Heart right ventricle (tissue), 16 donors: ENCODE measurements around the gene CXCR3. TPM values are rescaled to one million over a fixed set of nuclear protein-coding genes. Genes with fewer than 3 reads are reported as not detected.

Experiments used
- ATAC-seq, 8 donors: fragments of 200-7000 bp; cut with Tn5 transposase; one replicate each; pipeline ENCODE4 v1.9.1; 2020; ENCODE audit warnings: mild to moderate bottlenecking in 8 of 8, moderate library complexity in 8 of 8, moderate number of reproducible peaks in 1 of 8
- DNase-seq, 2 donors: peaks; one replicate each; pipeline ENCODE4 v3.0.0-alpha.2; 2020
- H3K27ac ChIP-seq, 10 donors: fragments of 200-600 bp; sonication (generic) in 2 of 10; one replicate each; pipeline versions ENCODE4 v1.5.0 to v1.8.0; 2020 to 2022; ENCODE audit warnings: mild to moderate bottlenecking in 3 of 10
- H3K27me3 ChIP-seq, 7 donors: fragments of 200-600 bp; one replicate each; pipeline ENCODE4 v1.8.0; 2021 to 2022; ENCODE audit warnings: mild to moderate bottlenecking in 2 of 7
- H3K36me3 ChIP-seq, 9 donors: fragments of 200-600 bp; sonication (generic) in 1 of 9; one replicate each; pipeline versions ENCODE4 v1.5.0 to v1.8.0; 2020 to 2022; ENCODE audit warnings: mild to moderate bottlenecking in 2 of 9
- H3K4me1 ChIP-seq, 9 donors: fragments of 200-600 bp; sonication (generic) in 1 of 9; one replicate each; pipeline versions ENCODE4 v1.5.0 to v1.8.0; 2020 to 2022; ENCODE audit warnings: mild to moderate bottlenecking in 4 of 9
- H3K4me3 ChIP-seq, 10 donors: fragments of 200-600 bp; sonication (generic) in 2 of 10; one replicate each; pipeline versions ENCODE4 v1.5.0 to v1.8.0; 2020 to 2022; ENCODE audit warnings: mild to moderate bottlenecking in 7 of 10, moderate library complexity in 2 of 10
- H3K9me3 ChIP-seq, 11 donors: fragments of 200-600 bp in 10 of 11; sonication (generic) in 2 of 11; one replicate each; pipeline versions ENCODE4 v1.5.0 to v1.8.0; 2013 to 2022; ENCODE audit warnings: mild to moderate bottlenecking in 2 of 11, control low read depth in 1 of 11, moderate library complexity in 1 of 11
- CTCF ChIP-seq, 9 donors: fragments of 200-600 bp; sonication (generic) in 2 of 9; IDR thresholded peaks; one replicate each; pipeline versions ENCODE4 v1.5.0 to v1.8.0; 2021 to 2022; ENCODE audit warnings: antibody characterized with exemption in 9 of 9, mild to moderate bottlenecking in 5 of 9, moderate library complexity in 1 of 9
- WGBS, 2 donors: extraction: QIAGEN DNeasy Blood & Tissue Kit; methylation state at CpG; one replicate each; pipeline ENCODE4 v1.1.7; 2013; ENCODE audit warnings: inconsistent platforms in 1 of 2; 5-methylcytosine and 5-hydroxymethylcytosine counted together
- intact Hi-C, 10 donors: fragments of 100-400 bp; cut with DNase I; formaldehyde crosslinking; loops; one replicate each; pipeline versions ENCODE4 v1.11.1 to v1.14.2; 2022
- polyA plus RNA-seq, 2 donors: library from polyadenylated mRNA; stranded (reverse); fragments of 200-250 nt; gene quantifications; one replicate each; pipeline ENCODE4 v1.2.3, GENCODE V29; 2013
- total RNA-seq, 10 donors: library from RNA; stranded (reverse); fragmentation: NEBNext Ultra II Directional in 3 of 10; extraction: Animal tissue kit (Norgen Biotek cat#: 25700) in 3 of 10; gene quantifications; one replicate each; pipeline versions ENCODE4 v1.2.1 to v1.2.4, GENCODE V29; 2021 to 2023
- donor health status: Arrhythmogenic right ventricular cardiomyopathy.
- donor health status: ischemic (EF 13 %, LVEDD 7.1; RV severe dilation, severe dysfunction).
- donor health status: healthy with polysubstance abuse.
- donor health status: DM: no; HTN: yes; CAD: no.
- donor health status: DM: no; HTN: no; CAD: no.
- donor health status: ischemic (EF 25% LVEDD 6.9; RV normal size, moderate dysfunction).
- donor health status: ischemic (EF 25% LVEDD 5.7; RV mildly dilated, moderate dysfunction).
- donor health status: healthy.
- donor health status: DM: yes; HTN: yes; CAD: no.
- donor health status: Ischemic cardiomyopathy.
- donor health status: ischemic (EF 35%, LVEDD 5.7; RV mildly dilated, moderate dysfunction).
- donor health status: nonischemic (EF 11% LVEDD 7.7; RV severe dilation, severe dysfunction).
- donor health status: DM: yes; HTN: yes; CAD: no.
- donor health status: PGD.
- donor health status: ischemic (EF 29% LVEDD 5.4; RV normal size, mild dysfunction).
- donor health status: nonischemic (EF 23%, LVEDD 6.1; RV moderate dilation, normal function).

The CXCR3 gene
- total and polyA plus RNA-seq, 12 donors: 0.10 to 2.7 (median 0.24) TPM; not detected in 6

GRCh38 chrX:71626576-71626975 lies 8.3 kb upstream of the CXCR3 start:
- Histone ChIP-seq H3K4me1 (peaks cover 0 to 28% (median 14%) of the 10 kb centered on the region in 9 donors), H3K27ac (no peak overlapping the region), H3K9me3 (no peaks in the 10 kb centered on the region), H3K27me3 (peaks cover 0 to 4% (median 0%) of the 10 kb centered on the region in 7 donors), H3K4me3 (no peak overlapping the region), H3K36me3 (no peaks in the 10 kb centered on the region)
- WGBS, 2 donors: 71 to 85% methylated on average over 6 of the region's 6 CpGs
- intact Hi-C loops: no loop called here
- DNase-seq (no peak), ATAC-seq (no peak)
- TF ChIP-seq CTCF (IDR thresholded peaks at IDR 0.05): no peak

- H3K9me3 ChIP-seq: no peaks in the 10 kb centered on the region
- H3K4me3 ChIP-seq: no peak overlapping the region
- ATAC-seq (no peak), DNase-seq (no peak)
- no peak overlapping the region for H3K27ac ChIP-seq
- no peaks in the 10 kb centered on the region for H3K27me3 ChIP-seq
- TF ChIP-seq CTCF (IDR thresholded peaks at IDR 0.05): no peak
- 93 to 95% methylated on average over 5 of the region's 5 CpGs for WGBS, 2 donors
- no peaks in the 10 kb centered on the region for H3K36me3 ChIP-seq
- H3K4me1 ChIP-seq: peaks cover 0 to 28% (median 14%) of the 10 kb centered on the region in 9 donors
- intact Hi-C loops: no loop called here
These were observed 7.2 kb upstream of the CXCR3 start for GRCh38 chrX:71625471-71625870.

GRCh38 chrX:71623714-71624113 lies 5.4 kb upstream of the CXCR3 start:
- Histone ChIP-seq H3K36me3 (no peaks in the 10 kb centered on the region), H3K4me3 (no peak overlapping the region), H3K27me3 (no peaks in the 10 kb centered on the region), H3K9me3 (no peaks in the 10 kb centered on the region), H3K4me1 (peaks cover 0 to 35% (median 14%) of the 10 kb centered on the region in 9 donors), H3K27ac (peak overlapping the region in 4 of 10 donors; percentile 73 to 85 (median 78))
- DNase-seq: no peak
- no peak for ATAC-seq
- 87 to 97% methylated on average over 3 of the region's 3 CpGs for WGBS, 2 donors
- intact Hi-C loops: no loop called here
- TF ChIP-seq CTCF (IDR thresholded peaks at IDR 0.05): no peak

- DNase-seq: peak; percentile 75 to 78
- peak overlapping the region; percentile 48 to 85 (median 73) for H3K27ac ChIP-seq
- peak; percentile 85 to 94 (median 88) for ATAC-seq
- intact Hi-C loops: no loop called here
- H3K4me3 ChIP-seq: no peak overlapping the region
- H3K9me3 ChIP-seq: no peaks in the 10 kb centered on the region
- no peaks in the 10 kb centered on the region for H3K36me3 ChIP-seq
- no peaks in the 10 kb centered on the region for H3K27me3 ChIP-seq
- peak in 2 of 9 donors; percentile 19 to 47 for TF ChIP-seq CTCF (IDR thresholded peaks at IDR 0.05)
- peaks cover 0 to 41% (median 14%) of the 10 kb centered on the region in 9 donors for H3K4me1 ChIP-seq
- 20 to 26% methylated on average over 11 to 13 of the region's 13 CpGs for WGBS, 2 donors
These were observed 4.5 kb upstream of the CXCR3 start for GRCh38 chrX:71622576-71623450.
